Measurements from ENCODE around the gene NOXA1. TPM values are rescaled to one million over a fixed set of nuclear protein-coding genes. Genes with fewer than 3 reads are reported as not detected.
"Not testable (repeated sequence)": the region's sequence is repeated elsewhere in the genome, so short reads cannot be mapped to it uniquely, and the experiment has no call there.

The NOXA1 gene
- total RNA-seq, 1 donor from 2014 or later, result 36.7 TPM

DNA sequence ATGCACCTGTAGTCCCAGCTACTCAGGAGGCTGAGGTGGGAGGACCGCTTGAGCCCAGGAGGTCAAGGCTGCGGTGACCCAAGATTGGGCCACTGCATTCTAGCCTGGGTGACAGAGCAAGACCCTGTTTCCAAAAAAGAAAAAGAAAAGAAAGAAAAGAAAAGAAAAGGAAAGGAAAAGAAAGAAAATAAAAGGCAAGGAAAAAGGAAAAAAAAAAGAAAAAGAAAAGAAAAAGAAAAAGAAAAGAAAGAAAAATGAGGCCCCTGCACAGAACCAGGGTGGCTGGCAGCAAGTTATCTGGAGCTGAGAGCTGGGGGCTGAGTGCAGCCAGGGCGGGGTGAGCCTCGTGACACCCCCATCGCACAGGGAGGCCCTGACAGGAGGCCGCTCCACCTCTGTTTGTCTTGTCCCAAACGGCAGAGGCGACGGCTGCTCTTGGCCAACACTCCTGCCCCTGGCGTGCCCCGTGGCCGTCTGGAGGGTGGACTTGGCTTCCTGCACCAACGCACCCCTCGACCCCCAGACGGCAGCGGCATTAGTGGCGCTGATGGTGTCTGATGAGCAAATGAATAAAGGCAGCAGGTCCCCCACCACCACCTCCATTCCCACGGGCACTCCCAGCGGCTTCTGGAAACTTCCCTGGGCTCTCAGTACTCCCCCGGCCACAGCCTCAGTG, 17.0 kb upstream of the NOXA1 start:
- no peak for DNase-seq (ENCODE audit: low spot score)

DNA sequence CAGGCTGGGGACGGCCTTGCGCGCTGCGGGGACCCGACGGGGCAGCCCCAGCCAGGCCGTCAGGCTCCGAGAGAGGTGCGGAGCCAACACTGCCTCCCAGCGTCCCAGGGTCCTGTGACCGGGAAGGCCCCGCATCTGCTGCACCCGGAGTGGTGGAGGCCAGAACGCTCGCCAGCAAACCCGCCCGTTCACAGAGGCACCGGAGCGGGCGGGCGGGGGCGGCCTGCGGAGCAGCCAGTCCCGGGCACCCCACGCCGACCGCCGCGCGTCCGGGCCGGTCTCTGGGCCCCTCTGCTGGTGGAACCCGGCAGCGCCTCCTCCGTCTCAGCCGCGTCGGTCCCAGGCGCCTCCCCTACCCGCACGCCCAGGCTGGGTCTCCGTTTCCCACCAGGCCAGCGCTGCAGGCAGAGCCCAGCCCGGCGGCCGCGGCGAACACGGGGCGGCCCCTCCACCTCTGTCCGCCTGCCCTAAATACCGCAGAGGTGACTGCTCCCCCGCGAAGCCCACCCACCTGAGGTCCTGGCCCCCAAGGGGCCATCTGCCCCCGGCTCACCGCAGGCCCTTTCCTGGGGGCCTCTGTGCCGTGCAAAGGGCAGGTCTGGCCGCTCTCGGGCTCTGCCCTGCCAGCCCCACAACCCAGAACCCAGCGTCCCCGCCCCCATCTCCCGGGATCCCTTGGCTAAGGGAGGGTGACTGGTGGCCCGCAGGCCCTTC, 16.2 kb upstream of the NOXA1 start:
- DNase-seq (ENCODE audit: low spot score), result peak; percentile 62

DNA sequence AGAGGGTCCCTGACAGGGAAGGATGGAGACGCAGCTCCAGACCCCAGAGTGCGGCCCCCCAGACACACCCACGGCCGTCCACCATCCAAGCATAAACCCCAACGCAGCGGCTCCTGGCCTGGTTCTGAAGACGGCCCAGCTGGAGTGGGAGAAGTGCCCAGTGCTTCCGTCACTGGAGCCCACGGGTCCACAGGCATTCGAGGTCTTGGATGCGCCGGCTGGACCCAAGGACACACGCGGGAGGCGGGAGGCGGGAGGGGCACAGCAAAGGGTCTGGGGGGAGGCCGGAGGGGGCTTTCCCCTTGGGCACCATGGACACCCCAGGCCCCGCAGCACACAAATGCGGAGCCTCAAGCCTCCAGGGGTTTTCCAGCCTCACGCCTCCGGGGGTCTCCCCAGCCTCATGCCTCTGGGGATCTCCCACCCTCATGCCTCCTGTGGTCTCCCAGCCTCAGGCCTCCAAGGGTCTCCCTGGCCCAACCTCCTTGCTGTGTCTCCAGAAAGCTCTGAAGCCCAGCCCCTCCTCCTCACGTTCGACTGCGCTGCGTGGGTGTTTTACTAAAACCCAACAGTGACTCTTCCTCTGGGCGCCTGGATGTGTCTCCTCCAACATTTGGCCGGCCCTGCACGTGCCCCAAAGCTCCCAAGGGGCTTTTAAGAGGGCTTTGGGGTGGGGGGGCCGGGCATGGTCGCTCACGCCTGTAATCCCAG, 15.4 kb upstream of the NOXA1 start:
- no peak for DNase-seq (ENCODE audit: low spot score)

DNA sequence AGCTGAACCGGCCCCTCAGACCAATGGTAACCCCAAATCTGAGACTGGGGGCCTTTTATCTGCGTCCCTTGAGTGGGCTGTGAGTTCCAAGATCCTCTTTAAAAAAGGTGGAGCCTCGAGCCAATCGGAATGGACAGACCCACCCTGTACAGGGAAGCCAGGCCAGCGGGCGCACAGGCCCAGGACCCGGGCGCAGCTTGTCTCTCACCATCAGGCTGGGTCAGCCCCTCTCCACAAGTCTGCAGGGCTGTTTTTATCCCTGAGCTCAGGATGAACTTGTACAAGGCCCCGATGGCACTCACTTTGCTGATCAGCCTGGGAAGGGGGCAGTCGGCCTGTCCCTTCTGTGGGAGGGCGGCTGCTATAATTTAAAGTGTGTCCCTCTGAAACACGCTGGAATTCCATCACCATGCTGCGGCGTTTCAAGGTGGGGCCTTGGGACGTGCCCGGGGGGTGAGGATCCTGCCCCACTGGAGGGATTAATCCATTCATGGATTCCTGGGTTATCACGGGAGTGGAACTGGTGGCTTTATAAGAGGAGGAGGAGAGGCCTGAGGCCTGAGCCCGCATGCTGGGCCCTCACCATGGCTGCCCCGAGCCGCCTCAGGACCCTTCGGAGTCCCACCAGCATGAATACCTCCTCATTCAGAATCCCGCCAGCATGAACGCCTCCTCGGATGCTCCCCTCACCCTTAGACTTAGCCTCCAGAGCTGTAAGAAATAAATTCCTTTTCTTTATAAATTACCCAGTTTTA, 14.4 kb upstream of the NOXA1 start:
- DNase-seq (ENCODE audit: low spot score), result no peak

DNA sequence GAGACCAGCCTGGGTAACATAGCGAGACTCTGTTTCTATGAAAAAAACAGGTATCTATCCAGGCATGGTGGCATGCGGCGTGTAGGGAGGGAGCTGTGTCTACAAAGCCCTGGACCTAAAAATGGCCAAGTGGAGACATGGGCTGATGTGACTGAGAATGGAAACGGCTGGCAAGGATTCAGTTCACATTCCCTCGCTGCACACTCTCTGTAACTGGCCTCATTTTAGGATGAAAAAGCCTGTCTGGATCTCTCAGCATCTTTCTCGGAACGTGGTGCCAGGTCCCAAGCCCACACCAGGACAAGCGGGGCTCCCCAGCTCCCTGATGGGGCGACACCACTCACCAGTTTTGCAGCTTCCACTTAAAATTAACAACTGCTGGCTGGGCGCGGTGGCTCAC, 13.7 kb upstream of the NOXA1 start:
- DNase-seq (ENCODE audit: low spot score), result no peak

DNA sequence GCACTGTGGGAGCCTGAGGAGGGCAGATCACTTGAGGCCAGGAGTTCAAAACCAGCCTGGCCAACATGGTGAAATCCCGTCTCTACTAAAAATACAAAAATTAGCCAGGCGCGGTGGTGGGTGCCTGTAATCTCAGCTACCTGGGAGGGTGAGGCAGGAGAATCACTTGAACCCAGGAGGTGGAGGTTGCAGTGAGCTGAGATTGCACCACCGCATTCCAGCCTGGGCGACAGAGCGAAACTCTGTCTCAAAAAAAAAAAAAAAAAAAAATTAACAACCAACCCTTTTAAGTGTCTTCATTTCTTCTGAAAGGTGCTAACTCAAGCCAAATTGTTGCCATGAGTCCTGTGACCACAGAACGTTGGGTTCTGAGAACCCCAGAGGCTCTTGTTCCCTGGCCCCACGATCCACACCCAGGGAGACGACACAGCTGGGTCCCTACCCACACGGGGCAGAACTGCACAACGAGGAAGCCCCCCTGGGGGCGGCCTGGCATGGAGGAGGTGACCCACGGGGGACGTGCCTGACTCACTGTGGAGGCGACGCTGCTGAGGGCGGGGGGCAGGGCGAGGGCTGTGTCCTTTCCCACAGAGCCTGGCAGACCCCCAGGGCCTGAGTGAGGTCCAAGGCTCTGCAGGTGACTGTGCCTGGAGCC, 12.8 kb upstream of the NOXA1 start:
- DNase-seq (ENCODE audit: low spot score), result not testable (repeated sequence)

DNA sequence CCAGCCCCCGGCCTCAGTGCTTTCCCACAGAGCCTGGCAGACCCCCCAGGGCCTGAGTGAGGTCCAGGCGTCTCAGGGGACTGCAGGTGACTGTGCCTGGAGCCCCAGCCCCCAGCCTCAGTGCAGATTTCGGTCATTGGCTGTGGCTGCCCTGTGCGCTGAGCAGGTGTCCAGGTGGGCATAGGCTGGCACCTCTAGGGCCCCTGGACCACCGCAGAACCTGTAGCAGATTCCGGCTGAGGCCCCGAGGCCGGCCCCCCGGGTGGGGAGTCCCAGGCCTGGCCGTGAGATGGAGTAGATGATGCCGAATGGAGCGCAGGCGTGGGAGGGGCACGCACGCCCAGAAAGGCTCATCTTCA, 12.3 kb upstream of the NOXA1 start:
- DNase-seq (ENCODE audit: low spot score), result no peak

DNA sequence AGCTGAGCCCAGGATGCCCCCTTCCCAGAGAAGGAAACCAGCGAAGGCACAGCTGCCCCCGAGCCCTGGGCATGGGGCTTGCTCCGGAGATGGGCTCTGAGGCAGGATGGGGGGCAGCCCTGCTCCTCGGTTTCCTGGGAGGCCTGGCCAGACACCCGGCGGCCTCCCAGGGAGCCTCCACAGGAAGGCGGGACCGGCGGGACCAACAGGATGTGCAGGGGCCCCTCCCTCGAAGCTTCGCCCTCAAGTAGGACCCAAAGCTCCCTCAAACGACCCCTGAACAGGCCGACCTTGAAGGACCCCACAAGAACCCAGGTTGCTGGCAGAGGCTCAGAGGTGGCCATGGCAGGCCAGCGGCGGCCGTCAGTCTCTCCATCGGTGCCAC, 11.9 kb upstream of the NOXA1 start:
- DNase-seq (ENCODE audit: low spot score), result no peak

DNA sequence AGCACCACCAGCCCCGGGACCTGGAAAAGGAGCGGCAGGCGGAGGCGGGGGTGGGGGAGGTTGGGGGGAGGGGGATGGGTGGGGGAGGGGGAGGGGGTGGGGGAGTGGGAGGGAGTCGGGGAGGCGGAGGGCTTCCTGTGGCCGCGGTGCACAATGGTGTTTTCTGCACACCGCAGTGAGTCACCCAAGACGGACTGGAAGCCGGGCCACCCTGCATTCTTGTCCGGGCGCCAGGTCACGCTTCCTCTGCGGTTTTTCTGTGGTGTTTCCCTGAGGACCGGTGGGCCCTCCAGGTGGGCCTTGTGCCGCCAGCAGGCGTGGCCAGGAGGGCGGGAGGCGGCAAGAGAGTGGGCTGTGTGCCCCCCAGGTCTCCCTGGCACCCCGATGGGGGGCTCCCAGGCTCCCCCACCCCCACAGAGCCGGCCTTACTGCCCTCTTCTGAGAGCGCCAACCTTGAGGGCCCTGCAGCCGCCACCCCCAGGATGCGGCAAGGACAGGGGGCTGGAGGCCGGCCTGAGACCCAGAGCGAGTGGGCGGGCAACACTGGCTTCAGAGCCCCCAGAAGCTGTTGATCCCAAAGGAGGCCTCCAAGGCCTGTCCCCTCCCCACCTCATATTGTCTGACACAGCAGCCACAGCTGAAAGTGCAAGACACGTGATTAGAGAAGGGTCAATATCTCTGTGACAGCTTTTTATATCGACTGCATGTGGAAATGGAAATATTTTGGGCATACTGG, 11.4 kb upstream of the NOXA1 start:
- peak; percentile 90 for DNase-seq (ENCODE audit: low spot score)

DNA sequence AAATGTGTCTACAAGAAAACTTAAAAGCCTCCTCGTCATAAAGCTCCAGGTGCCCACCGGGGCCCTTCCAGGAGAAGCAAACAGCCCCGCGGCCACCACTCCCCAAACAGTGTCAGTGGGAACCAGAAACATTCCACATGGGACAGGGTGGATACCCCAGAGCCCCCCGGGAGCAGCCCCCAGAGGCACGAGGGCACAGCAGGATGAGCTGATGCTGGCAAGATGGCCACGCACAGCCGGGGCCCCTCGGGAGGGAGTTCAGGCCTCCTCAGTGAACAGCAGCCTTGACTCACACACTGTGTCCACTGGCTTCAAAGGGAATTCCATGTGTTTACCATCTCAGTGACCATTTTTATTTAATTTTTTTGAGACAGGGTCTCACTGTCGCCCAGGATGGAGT, 10.8 kb upstream of the NOXA1 start:
- no peak for DNase-seq (ENCODE audit: low spot score)

DNA sequence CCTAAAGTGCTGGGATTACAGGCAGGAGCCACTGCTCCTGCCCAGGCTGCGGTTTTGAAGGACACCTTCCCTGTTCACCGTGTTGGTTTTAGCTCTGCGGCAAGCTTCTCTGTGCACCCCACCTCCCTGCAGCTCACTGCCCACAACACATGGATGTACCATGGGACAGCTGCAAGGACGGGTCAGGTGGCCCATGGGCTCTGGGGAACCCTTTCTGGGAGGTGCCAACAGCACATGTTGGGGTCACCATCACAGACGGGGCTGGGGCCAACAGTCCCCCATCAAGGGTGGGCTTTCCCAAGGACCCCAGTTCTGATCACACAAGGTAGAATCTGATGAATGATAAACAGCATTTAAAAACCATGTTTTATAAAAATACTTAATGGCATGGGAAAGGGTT, 7.7 kb upstream of the NOXA1 start:
- no peak for DNase-seq (ENCODE audit: low spot score)

DNA sequence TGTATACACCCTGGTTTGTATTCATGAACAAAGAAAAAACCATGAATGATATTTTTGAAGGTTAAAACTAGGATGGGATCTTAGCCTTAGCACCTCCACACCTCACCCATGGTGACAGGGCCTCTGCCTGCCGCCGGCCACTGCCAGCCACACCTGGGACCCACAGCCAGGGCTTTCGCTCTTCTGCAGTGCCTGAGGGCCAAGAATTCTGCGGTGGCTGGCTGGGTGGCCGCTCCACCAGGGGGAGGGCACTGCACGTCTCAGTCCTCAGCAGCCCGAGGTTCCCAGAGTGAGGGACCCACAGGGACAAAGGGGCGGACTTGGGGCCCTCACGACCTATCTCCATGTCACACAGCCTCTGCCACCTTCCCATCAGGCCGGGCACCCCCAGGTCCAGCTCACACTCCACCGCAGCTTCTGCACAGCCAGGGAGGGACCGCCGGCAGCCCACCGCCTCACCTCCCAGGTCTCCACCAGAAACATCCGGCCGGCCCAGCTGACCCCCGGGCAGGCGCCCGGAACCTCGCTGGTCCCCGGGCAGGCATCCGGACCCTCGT, 7.1 kb upstream of the NOXA1 start:
- no peak for DNase-seq (ENCODE audit: low spot score)

DNA sequence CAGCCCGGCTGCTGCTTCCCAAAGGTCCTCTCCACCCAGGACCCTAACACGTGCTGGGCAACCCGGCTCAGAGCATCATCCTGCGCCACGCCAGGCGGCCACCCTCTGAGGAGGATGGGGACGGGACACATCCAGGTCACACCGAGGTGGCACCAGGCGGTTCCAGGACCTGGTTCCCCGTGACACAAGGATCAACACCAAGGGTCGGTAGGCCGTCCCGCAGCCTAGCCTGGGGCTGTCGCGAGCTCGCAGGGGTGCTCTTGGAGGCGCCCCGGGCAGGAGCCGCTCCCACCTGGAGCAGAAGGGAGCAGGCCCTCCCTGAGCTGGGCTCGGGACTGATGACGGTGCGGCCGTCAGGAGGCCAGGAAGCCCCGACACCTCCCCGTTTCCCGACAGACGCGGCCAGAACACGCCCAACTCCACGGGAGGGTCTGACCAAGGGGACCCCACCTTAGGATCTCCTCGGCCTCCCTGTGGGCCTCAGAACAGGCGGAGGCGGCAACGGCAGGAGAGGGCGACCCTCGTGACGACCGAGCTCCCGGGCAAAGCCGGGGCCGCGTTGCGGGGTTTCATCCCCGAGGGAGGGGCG, 6.5 kb upstream of the NOXA1 start:
- DNase-seq (ENCODE audit: low spot score), result no peak

DNA sequence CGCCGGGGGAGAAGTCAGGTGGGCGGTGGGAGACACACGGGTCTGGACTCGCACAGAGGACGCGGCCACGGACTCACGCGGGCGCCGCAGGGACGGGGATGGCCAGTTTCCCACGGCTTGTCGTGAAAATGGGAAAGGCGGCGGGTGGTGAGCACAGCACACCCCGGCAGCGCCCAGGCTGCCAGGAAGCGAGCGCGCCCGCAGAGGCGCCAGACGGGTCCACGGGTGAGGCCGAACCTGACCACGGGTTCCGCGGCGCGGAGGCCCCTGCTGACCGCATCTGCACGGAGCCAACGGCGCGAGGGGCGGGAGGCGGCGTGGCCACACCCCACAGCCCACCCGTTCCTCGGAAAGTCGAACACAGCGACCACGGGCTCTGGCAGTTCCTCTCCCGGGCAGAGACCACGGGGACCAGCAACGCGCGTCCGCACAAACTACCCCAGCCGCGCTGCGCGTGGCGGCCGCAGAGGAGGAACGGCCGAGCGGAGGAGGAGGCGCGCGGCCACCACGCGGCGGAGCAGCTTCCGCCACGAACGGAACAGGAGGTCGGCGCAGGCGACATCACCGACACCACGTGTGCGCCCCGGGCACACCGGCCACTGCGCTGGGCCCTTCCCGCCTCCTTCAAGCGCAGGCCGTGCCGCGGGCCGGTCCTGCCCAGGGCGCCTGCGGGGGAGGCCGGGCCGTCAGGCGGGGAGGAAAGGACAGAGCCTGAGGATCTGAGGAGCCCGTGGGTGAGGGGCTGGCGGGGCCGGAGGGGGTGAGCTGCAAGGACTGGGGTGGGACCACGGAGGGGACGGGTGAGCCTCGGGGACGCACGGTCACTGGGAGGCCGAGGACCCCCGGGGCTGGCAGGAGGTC, 5.8 kb upstream of the NOXA1 start:
- DNase-seq (ENCODE audit: low spot score), result no peak

DNA sequence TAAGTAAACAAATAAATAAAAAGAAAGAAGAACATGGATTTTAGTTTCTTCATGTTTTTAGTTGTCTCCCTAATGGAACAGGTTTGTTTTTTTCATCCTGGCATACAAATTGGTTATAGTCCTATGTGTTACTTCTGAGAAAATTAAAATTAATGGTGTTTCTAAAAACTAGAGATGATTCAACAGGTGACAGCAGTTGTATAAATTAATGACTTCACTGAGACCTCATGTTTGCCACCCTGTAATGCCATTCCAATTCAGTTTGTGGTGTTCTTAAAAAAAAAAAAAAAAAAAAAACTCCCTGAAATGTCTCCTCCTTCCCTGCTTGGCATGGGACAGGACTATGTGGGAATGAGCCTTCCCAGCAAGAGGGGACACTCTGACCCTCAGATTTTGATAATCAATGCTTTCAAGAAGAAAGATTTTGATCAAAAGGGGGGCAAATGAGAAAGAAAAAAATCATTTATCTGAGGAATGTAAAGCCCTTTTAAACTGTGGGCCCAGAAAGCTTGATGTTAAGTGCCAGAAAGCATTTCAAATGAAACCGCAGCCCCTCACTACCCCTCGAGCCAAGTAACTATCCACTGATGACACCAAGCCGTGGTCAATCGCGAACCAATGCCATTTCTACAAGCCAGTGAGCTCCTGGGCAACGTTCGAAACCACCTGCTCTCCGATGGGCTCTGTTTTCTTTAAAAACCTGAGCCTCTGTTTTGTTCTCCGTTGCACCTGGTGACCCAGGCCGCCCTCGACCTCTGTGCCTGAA, 1.2 kb upstream of the NOXA1 start:
- no peak for DNase-seq (ENCODE audit: low spot score)

DNA sequence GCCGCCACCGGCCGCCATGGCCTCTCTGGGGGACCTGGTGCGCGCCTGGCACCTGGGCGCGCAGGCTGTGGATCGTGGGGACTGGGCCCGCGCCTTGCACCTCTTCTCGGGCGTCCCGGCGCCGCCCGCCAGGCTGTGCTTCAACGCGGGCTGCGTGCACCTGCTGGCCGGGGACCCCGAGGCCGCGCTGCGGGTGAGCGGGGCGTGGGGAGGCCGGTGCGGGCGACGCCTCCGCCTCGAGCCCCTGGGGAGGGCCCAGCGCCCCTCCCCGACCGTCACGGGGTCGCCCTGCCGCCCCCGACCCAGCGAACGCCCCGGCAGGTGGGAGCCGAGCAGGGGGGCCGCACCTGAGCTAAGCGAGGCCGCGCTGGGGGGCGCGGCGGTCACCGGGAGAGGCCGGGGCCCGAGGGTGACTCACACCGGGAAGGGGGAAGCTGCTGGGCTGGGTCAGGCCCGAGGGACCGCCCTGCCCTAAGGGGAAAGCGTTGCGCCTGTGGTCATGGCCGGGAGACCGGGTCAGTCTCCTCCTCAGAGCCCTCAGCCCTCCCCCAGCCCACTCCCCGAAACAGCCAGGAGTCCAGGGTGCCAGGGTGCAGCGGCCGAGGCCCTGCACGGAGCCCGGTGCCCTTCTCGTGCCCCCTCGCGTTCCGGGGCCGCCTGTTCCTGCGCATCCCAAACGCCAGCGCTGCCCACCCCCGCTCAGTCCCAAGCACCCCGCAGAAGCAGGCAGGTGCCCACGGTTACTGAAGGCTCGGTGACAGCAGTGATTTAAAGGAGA, 510 bp downstream of the NOXA1 start:
- no peak for DNase-seq (ENCODE audit: low spot score)

DNA sequence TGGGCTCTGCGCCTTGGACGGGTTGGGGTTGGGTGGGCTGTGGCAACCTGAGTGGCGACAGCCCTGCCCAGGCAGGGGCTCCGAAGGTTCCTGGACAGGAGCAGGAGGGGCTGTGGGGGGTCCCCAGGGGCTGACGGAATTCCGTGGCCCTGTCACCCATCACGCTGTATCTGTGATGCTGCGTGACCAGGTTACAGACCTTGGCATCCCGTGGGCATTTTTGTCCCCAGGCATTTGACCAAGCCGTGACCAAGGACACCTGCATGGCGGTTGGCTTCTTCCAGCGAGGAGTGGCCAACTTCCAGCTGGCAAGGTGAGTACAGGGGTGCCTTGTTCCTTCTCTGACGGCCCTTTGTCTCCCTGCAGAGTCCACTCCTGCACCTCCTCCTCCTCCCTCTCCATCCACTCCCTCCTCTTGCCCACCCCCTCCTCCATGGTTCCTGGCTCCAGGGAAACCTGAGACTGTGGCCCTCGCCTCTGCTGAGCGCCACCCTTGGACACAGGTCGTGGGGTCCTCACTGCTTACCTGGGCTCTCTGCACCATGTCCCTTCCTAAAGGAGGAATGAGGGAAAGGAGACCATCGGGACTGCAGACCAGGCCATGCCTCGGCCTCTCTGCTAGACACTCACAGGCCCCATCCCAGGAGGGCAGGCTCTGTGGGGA, 3.0 kb downstream of the NOXA1 start:
- no peak for DNase-seq (ENCODE audit: low spot score)

Measured in mucosa of gallbladder (tissue), 1 donor.